Central memory CD4-positive, alpha-beta T cell (primary cell): Measurements from ENCODE around the gene PRKAA1.
"Not testable (repeated sequence)": the region's sequence is repeated elsewhere in the genome, so short reads cannot be mapped to it uniquely, and the experiment has no call there.

Source experiments
- DNase-seq: peaks from one replicate; pipeline ENCODE4 v3.0.0; 2022

PRKAA1 gene

DNA sequence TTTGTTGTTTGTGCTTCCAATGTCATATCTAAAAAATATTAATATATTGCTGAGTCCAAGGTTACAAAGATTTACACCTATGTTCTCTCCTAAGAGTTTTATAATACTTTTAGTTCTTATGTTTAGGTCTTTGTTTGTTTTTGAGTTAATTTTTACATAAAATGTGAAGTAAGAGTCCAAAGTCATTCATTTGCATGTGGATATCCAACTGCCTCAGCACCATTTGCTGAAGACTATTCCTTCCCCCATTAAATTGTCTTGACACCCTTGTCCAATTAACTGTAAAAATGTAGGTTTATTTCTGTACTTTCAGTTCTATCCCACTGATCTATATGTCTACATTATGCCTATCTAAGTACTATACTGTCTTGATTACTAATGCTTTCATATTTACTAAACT, 78.1 kb downstream of the PRKAA1 start:
- no peak for DNase-seq

DNA sequence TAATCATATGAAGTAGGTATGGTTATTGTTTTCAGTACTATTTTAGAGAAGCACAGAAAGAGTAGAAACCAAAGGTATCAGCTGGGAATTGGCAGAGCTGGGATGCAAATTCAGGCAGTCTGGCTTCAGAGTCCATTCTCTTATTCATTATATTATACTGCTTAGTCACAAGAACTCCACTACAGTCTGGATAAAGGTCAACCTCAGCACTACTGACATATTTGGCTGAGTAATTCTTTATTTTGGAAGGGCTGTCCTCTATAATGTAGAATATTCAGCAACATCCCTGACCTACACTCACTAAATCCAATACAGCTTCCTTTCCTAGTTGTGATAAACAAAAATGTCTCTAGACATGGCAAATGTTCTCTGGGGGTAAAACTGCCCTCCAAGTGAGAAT, 80.9 kb downstream of the PRKAA1 start:
- DNase-seq, result no peak

DNA sequence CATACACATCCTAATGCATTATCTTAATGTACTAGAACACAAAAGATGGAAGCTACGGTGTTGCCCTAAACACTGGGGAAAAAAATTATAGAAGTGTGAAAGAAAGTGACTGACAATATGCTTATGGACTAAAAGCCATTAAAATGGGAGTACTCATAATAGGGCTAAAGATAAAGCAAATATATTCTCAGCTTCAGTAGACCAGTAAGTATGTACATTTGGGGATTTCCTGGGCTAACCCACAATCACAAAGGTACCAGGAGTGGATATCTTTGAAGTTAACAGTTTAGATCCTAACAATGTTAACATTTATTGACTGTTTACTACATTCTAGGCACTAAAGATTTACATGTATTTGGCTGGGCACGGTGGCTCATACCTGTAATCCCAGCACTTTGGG, 81.6 kb downstream of the PRKAA1 start:
- no peak for DNase-seq

DNA sequence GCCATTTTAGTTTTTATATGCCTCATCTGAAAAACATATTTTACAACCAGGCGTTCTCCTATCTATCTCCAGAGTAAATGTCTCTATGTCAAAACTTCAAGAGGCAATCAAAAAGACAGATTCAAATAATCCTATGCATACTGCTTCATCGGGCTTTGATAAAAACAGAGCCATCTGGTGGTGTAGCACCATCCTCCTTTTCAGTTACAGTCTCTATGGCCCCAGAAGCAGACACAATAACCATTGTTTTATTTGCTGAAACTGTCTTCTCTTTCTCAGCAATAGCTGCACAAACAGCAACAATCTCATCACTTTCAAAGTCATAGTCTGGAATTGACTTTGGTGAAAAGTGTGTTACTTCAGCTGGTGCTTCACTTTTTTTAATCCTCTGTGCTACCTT, 82.2 kb downstream of the PRKAA1 start:
- no peak for DNase-seq

DNA sequence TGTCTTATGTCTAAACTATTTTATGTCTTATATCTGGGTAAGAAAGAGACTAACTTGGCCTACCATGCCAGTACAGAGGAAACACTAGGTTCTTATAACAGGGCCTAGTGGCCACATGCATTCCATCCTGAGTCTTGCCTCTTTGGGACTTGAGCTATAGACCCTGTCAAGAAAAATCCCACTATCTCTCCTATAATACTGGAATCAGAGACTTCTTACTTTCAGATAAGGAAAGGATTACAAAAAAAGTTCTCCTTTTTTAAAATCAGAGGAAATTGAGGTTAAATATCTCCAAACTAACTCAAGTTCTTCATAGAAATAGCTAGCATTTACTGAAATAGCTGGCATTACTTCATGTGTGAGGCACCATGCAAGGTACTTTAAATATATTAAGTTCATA, 84.2 kb downstream of the PRKAA1 start:
- DNase-seq, result no peak

DNA sequence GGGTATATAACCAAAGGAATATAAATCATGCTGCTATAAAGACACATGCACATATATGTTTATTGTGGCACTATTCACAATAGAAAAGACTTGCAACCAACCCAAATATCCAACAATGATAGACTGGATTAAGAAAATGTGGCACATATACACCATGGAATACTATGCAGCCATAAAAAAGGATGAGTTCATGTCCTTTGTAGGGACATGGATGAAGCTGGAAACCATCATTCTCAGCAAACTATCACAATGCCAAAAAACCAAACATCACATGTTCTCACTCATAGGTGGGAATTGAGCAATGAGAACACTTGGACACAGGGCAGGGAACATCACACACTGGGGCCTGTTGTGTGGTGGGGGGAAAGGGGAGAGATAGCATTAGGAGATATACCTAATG, 87.6 kb downstream of the PRKAA1 start:
- DNase-seq, result not testable (repeated sequence)
